OCI-LY3 (cell line): ENCODE data around the gene WARS2.
"Not testable (repeated sequence)": the region's sequence is repeated elsewhere in the genome, so short reads cannot be mapped to it uniquely, and the experiment has no call there.

ENCODE experiments used
- H2AFZ ChIP-seq: fragments of 200-600, 300-600 bp; shearing (Covaris generic); 2 replicates; pipeline ENCODE4 v1.6.0; 2014; ENCODE audit warnings: antibody characterized with exemption, low read depth, low read length
- H3K27ac ChIP-seq: fragments of 200-600, 300-600 bp; sonication (generic); 2 replicates; pipeline ENCODE4 v1.5.1; 2014; ENCODE audit warnings: mild to moderate bottlenecking, low read length, moderate library complexity, mixed read lengths
- H3K27me3 ChIP-seq: fragments of 200-600, 300-600 bp; sonication (generic); 2 replicates; pipeline ENCODE4 v1.6.1; 2014; ENCODE audit warnings: low read depth, low read length, mixed read lengths
- H3K36me3 ChIP-seq: fragments of 200-600, 300-600 bp; sonication (generic); replicated peaks from 2 replicates; pipeline ENCODE3; 2014; ENCODE audit warnings: low read depth, low read length, mixed read lengths
- H3K4me1 ChIP-seq: fragments of 300-600, 200-600 bp; sonication (generic); 2 replicates; pipeline ENCODE4 v1.6.1; 2014; ENCODE audit warnings: low read length, mixed read lengths
- H3K4me2 ChIP-seq: fragments of 200-600, 300-600 bp; sonication (generic); 2 replicates; pipeline ENCODE4 v1.6.1; 2014; ENCODE audit warnings: low read length, mixed read lengths
- H3K4me3 ChIP-seq: fragments of 300-600, 200-600 bp; sonication (generic); 2 replicates; pipeline ENCODE4 v1.5.1; 2014; ENCODE audit warnings: antibody characterized with exemption, mild to moderate bottlenecking, low read length, moderate library complexity
- H3K79me2 ChIP-seq: fragments of 300-600, 200-600 bp; shearing (Covaris generic); 2 replicates; pipeline ENCODE4 v1.6.1; 2014; ENCODE audit warnings: mild to moderate bottlenecking, low read length, mixed read lengths
- H3K9ac ChIP-seq: fragments of 300-600, 200-600 bp; shearing (Covaris generic); 2 replicates; pipeline ENCODE4 v1.6.0; 2014; ENCODE audit warnings: mild to moderate bottlenecking, low read length, moderate library complexity
- H3K9me3 ChIP-seq: fragments of 200-600, 300-600 bp; shearing (Covaris generic); 2 replicates; pipeline ENCODE4 v1.6.1; 2014; ENCODE audit warnings: low read length, mixed read lengths; ENCODE audit not compliant: insufficient read depth
- H4K20me1 ChIP-seq: fragments of 200-600, 300-600 bp; sonication (generic); 2 replicates; pipeline ENCODE4 v1.6.1; 2016; ENCODE audit warnings: low read length, mixed read lengths; ENCODE audit not compliant: insufficient read depth
- EZH2phosphoT487 ChIP-seq: fragments of 200-600 bp; shearing (Covaris generic); IDR thresholded peaks from 2 replicates; pipeline ENCODE4 v1.6.1; 2018; ENCODE audit warnings: antibody characterized with exemption, mixed run types, low read depth
- TF ChIP-seq, protein P1 (sequence below): fragments of 200-600, 300-600 bp; sonication (generic); IDR thresholded peaks from 2 replicates; pipeline ENCODE4 v1.5.1; 2014; ENCODE audit warnings: antibody characterized with exemption, low read length, low read depth

The WARS2 gene

DNA sequence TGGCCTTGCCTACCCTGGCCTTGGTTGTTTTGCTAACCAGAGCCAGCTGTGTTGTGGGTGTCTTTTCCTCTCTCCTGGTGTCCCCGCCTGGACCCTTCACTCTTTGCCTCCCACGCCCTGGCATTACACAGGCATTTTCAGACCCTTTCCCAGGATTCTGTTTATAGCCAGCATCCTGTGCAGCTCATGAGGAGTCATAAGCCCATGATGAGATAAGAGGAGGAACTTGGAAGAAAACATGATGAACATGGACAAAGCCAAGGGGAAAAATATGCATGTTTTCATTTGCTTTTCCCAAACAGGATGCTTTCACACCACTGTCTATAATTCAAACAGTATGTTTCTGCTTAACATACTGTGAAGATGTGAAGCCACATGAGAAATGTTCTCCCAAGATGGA, 18.7 kb upstream of the WARS2 start:
- no peak overlapping the region for H3K27ac ChIP-seq
- H3K4me3 ChIP-seq: no peak overlapping the region
- H3K9ac ChIP-seq: no peak overlapping the region
- no peak overlapping the region for H2AFZ ChIP-seq
- H3K79me2 ChIP-seq: no peaks in the 10 kb centered on the region
- no peaks in the 10 kb centered on the region for H3K9me3 ChIP-seq
- TF ChIP-seq, protein P1, sequence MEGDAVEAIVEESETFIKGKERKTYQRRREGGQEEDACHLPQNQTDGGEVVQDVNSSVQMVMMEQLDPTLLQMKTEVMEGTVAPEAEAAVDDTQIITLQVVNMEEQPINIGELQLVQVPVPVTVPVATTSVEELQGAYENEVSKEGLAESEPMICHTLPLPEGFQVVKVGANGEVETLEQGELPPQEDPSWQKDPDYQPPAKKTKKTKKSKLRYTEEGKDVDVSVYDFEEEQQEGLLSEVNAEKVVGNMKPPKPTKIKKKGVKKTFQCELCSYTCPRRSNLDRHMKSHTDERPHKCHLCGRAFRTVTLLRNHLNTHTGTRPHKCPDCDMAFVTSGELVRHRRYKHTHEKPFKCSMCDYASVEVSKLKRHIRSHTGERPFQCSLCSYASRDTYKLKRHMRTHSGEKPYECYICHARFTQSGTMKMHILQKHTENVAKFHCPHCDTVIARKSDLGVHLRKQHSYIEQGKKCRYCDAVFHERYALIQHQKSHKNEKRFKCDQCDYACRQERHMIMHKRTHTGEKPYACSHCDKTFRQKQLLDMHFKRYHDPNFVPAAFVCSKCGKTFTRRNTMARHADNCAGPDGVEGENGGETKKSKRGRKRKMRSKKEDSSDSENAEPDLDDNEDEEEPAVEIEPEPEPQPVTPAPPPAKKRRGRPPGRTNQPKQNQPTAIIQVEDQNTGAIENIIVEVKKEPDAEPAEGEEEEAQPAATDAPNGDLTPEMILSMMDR: no peak
- no peak for TF ChIP-seq EZH2phosphoT487
- H4K20me1 ChIP-seq: no peaks in the 10 kb centered on the region
- no peaks in the 10 kb centered on the region for H3K4me1 ChIP-seq
- H3K4me2 ChIP-seq: no peak overlapping the region
- no peaks in the 10 kb centered on the region for H3K36me3 ChIP-seq
- H3K27me3 ChIP-seq: no peaks in the 10 kb centered on the region

DNA sequence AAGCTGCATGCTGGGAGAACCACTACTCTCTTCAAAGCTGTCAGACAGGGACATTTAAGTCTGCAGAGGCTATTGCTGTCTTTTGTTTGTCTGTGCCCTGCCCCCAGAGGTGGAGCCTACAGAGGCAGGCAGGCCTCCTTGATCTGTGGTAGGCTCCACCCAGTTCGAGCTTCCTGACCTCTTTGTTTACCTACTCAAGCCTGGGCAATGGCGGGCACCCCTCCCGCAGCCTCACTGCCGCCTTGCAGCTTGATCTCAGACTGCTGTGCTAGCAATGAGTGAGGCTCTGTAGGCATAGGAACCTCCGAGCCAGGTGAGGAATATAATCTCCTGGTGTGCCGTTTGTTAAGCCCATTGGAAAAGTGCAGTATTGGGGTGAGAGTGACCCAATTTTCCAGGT, 16.3 kb upstream of the WARS2 start:
- not testable (repeated sequence) for H3K79me2 ChIP-seq, H3K4me3 ChIP-seq, H3K9ac ChIP-seq, H3K4me2 ChIP-seq, H4K20me1 ChIP-seq, H3K36me3 ChIP-seq, H3K4me1 ChIP-seq, H3K27me3 ChIP-seq, H2AFZ ChIP-seq, H3K27ac ChIP-seq, H3K9me3 ChIP-seq

DNA sequence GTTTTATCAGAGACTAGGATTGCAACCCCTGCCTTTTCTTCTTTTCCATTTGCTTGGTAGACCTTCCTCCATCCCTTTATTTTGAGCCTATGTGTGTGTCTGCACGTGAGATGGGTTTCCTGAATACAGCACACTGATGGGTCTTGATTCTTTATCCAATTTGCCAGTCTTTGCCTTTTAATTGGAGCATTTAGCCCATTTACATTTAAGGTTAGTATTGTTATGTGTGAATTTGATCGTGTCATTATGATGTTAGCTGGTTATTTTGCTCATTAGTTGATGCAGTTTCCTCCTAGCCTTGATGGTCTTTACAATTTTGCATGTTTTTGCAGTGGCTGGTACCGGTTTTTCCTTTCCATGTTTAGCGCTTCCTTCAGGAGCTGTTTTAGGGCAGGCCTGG, 14.6 kb upstream of the WARS2 start:
- not testable (repeated sequence) for H3K27ac ChIP-seq, H3K4me3 ChIP-seq, H3K4me1 ChIP-seq, H3K36me3 ChIP-seq, H2AFZ ChIP-seq, H3K27me3 ChIP-seq, H4K20me1 ChIP-seq, H3K79me2 ChIP-seq, H3K9me3 ChIP-seq, H3K4me2 ChIP-seq, H3K9ac ChIP-seq

DNA sequence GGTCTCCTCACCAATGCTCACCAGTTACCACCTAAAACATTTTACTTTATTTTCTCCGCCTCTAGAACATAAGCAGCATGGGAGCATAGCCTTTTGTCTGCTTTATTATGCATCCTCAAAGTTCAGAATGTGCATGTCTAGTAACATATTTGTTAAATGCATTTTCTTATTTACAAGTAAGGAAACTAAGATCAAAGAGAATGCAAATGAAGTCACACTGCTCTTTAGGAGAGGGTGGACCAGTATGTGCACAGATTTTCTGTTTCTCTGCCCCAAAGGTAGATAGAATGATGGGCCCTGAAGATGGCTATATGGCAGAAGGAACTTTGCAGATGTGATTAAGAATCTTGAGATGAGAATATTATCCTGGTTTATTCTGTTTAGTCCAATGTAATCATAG, 9.7 kb upstream of the WARS2 start:
- H3K27me3 ChIP-seq: no peaks in the 10 kb centered on the region
- no peak overlapping the region for H3K4me2 ChIP-seq
- no peak overlapping the region for H3K4me3 ChIP-seq
- H2AFZ ChIP-seq: no peak overlapping the region
- H3K9me3 ChIP-seq: no peaks in the 10 kb centered on the region
- no peaks in the 10 kb centered on the region for H3K36me3 ChIP-seq
- no peaks in the 10 kb centered on the region for H3K79me2 ChIP-seq
- TF ChIP-seq EZH2phosphoT487: no peak
- TF ChIP-seq, protein P1: no peak
- no peaks in the 10 kb centered on the region for H4K20me1 ChIP-seq
- H3K27ac ChIP-seq: no peak overlapping the region
- no peak overlapping the region for H3K9ac ChIP-seq
- no peaks in the 10 kb centered on the region for H3K4me1 ChIP-seq

DNA sequence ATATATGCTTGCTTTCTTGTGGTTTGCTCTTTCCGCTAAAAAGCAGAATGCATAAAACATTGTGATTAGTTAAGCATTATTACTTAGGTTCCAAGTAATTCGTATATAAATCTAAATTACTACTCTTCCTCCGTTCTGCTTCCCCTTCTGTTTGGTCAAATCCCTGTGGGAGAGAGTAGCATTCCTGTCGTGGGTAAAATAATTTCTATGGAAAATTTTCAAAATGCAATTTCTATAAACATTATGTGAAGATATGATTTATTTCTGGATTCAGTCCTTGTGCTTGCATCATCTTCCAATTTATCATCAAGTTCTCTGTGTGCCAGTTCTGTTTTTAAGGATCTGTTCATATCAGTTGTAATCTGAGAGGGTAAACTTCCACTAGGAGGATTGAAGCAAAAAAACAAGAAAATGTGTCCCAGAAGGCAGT, 7.2 kb upstream of the WARS2 start:
- no peak for TF ChIP-seq EZH2phosphoT487
- TF ChIP-seq, protein P1: no peak
- Histone ChIP-seq H3K4me1 (no peaks in the 10 kb centered on the region), H3K79me2 (no peaks in the 10 kb centered on the region), H3K4me2 (no peak overlapping the region), H3K9me3 (no peaks in the 10 kb centered on the region), H3K27ac (no peak overlapping the region), H4K20me1 (no peaks in the 10 kb centered on the region), H3K4me3 (no peak overlapping the region), H3K9ac (no peak overlapping the region), H3K36me3 (no peaks in the 10 kb centered on the region), H2AFZ (no peak overlapping the region), H3K27me3 (no peaks in the 10 kb centered on the region)
